K562 (cell line): ENCODE data around the gene PMVK. TPM values are rescaled to one million over a fixed set of nuclear protein-coding genes. Genes with fewer than 3 reads are reported as not detected.

Experiments used
- CCNT2 ChIP-seq: IDR thresholded peaks from 2 replicates; pipeline ENCODE4 v1.6.1; 2011; ENCODE audit warnings: borderline replicate concordance, low read depth, mild to moderate bottlenecking, moderate library complexity, mixed read lengths, low read length; ENCODE audit not compliant: insufficient read length; ENCODE audit errors: extremely low read depth
- EP300 ChIP-seq: IDR thresholded peaks from 2 replicates; pipeline ENCODE4 v1.6.1; 2012; ENCODE audit warnings: low read length, improper control_type of control experiment
- IRF2 ChIP-seq: sonication (generic); formaldehyde crosslinking; IDR thresholded peaks from 2 replicates; pipeline ENCODE4 v1.8.1; 2022; ENCODE audit warnings: mild to moderate bottlenecking, missing genetic modification reagents
- MECOM ChIP-seq: fragments of 250-450 bp; sonication (Bioruptor Pico); IDR thresholded peaks from 2 replicates; pipeline ENCODE4 v1.8.0; 2022; ENCODE audit warnings: inconsistent platforms
- NFRKB ChIP-seq: fragments of 450-650 bp; IDR thresholded peaks from 2 replicates; pipeline ENCODE4 v1.6.1; 2016; ENCODE audit warnings: low read depth
- PHTF2 ChIP-seq: fragments of 250-450 bp; sonication (Bioruptor Pico); IDR thresholded peaks from 2 replicates; pipeline ENCODE4 v1.5.0; 2021; ENCODE audit warnings: mild to moderate bottlenecking
- RBM17 ChIP-seq: fragments of 200-400 bp; formaldehyde crosslinking; IDR thresholded peaks from 2 replicates; pipeline ENCODE4 v1.6.1; 2017; ENCODE audit warnings: low read depth, mild to moderate bottlenecking, low read length, borderline replicate concordance
- SMAD2 ChIP-seq: fragments of 150-350 bp; IDR thresholded peaks from 2 replicates; pipeline ENCODE4 v1.6.1; 2014; ENCODE audit warnings: low read depth, mild to moderate bottlenecking, low read length
- TAF1 ChIP-seq: IDR thresholded peaks from 2 replicates; pipeline ENCODE4 v1.6.1; 2011; ENCODE audit warnings: mild to moderate bottlenecking, low read length, moderate library complexity; ENCODE audit not compliant: insufficient read depth, control insufficient read depth, severe bottlenecking; ENCODE audit errors: extremely low read depth
- TAL1 ChIP-seq: fragments of 450-650 bp; IDR thresholded peaks from 2 replicates; pipeline ENCODE4 v1.6.1; 2016; ENCODE audit warnings: mild to moderate bottlenecking
- TCF7 ChIP-seq: sonication (generic); IDR thresholded peaks from 2 replicates; pipeline ENCODE4 v1.6.1; 2016; ENCODE audit warnings: antibody characterized with exemption, borderline replicate concordance
- ZNF316 ChIP-seq: fragments of 450-650 bp; IDR thresholded peaks from 2 replicates; pipeline ENCODE4 v1.6.1; 2016
- ZNF780A ChIP-seq: fragments of 250-450 bp; sonication (Bioruptor Pico); IDR thresholded peaks from 2 replicates; pipeline ENCODE4 v1.5.0; 2021; ENCODE audit warnings: mild to moderate bottlenecking
- polyA plus RNA-seq, 8 experiments: library from polyadenylated mRNA; depleted of rRNA in 4 of 8; stranded (reverse) in 5 of 8; unstranded in 3 of 8; fragments of >200 nt; fragmentation: Nextera tagmentation in 2 of 8; fragmentation: Illumina TruSeq in 1 of 8; extraction: Ambion mirVana in 2 of 8; extraction: Trizol in 1 of 8; gene quantifications; 2 replicates each; pipeline versions ENCODE4 v1.2.1 to v1.2.3, GENCODE V29; 2011 to 2014; ENCODE audit warnings: inconsistent platforms in 1 of 8, missing spikeins in 1 of 8
- total RNA-seq, 7 experiments: library from RNA; depleted of rRNA in 6 of 7; stranded (reverse); fragments of >200 nt in 6 of 7; fragmentation: Illumina TruSeq in 2 of 7; extraction: Trizol in 2 of 7; gene quantifications; 2 replicates each; pipeline versions ENCODE4 v1.2.1 to v1.2.3, GENCODE V29; 2011 to 2021; ENCODE audit warnings: low replicate concordance in 1 of 7
- TF ChIP-seq, protein P1 (sequence below): sonication (generic); formaldehyde crosslinking; IDR thresholded peaks from 2 replicates; pipeline ENCODE4 v1.8.0; 2022; ENCODE audit warnings: missing genetic modification reagents, mild to moderate bottlenecking, moderate library complexity, borderline replicate concordance
- TF ChIP-seq, protein P2 (sequence below): fragments of 250-450 bp; sonication (Bioruptor Pico); IDR thresholded peaks from 2 replicates; pipeline ENCODE4 v1.4.0; 2020
- TF ChIP-seq, protein P3 (sequence below): IDR thresholded peaks from 2 replicates; pipeline ENCODE4 v1.6.1; 2016; ENCODE audit warnings: missing genetic modification characterization, missing compliant biosample characterization
- TF ChIP-seq, protein P4 (sequence below): fragments of 250-450 bp; sonication (Bioruptor Pico); IDR thresholded peaks from 2 replicates; pipeline ENCODE4 v1.8.0; 2022; ENCODE audit warnings: inconsistent platforms, mild to moderate bottlenecking, moderate library complexity, borderline replicate concordance
- TF ChIP-seq, protein P5 (sequence below): fragments of 450-650 bp; formaldehyde crosslinking; IDR thresholded peaks from 2 replicates; pipeline ENCODE4 v1.4.0; 2020; ENCODE audit warnings: mild to moderate bottlenecking, mixed read lengths
- TF ChIP-seq, protein P6 (sequence below): fragments of 450-650 bp; formaldehyde crosslinking; IDR thresholded peaks from 2 replicates; pipeline ENCODE4 v1.4.0; 2020; ENCODE audit warnings: mild to moderate bottlenecking

Gene PMVK
- total and polyA plus RNA-seq, 9 of the 15 experiments (the other 6 are each of a cell fraction or from before 2014, with no cell fraction given), result 1.1 to 15.3 (median 6.3) TPM

DNA sequence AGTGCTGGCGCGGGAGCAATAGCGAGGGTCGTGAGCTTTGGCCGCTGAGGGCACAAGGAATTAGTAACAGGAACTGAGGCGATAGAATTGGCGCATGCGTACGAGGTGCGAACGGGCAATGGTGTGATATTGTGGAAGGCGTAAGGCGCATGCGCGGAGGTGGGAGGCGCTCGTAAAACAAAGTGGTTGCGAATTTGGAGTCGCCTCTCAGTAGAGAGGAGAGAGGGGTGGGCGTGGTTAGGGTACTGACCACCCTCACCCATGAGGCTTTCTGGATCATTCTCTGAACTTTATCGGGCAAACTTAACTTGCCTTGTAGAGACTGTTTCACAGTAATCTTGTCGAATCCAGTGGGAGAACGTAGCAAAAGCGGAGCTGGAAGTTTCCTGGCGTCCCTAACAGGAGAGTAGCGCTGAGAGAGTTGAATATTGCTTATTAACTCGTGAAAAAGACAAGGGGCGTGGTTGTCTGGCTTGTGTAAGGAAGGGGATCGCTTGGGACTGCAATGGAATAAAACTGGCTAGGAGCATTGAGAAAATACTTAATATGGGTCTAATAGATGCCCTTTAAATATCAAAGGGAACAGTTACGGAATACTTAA, 38.4 kb upstream of the PMVK start (continued):
- TF ChIP-seq, protein P1, sequence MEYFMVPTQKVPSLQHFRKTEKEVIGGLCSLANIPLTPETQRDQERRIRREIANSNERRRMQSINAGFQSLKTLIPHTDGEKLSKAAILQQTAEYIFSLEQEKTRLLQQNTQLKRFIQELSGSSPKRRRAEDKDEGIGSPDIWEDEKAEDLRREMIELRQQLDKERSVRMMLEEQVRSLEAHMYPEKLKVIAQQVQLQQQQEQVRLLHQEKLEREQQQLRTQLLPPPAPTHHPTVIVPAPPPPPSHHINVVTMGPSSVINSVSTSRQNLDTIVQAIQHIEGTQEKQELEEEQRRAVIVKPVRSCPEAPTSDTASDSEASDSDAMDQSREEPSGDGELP (CRISPR knock-in tag), result peak; percentile 11; the same call in 1 of the 2 replicates
- TF ChIP-seq PHTF2 (CRISPR knock-in tag), result no peak
- no peak for TF ChIP-seq RBM17
- no peak for TF ChIP-seq IRF2 (CRISPR knock-in tag)
- no peak; the same call in 1 of the 2 replicates for TF ChIP-seq EP300
- TF ChIP-seq, protein P2, sequence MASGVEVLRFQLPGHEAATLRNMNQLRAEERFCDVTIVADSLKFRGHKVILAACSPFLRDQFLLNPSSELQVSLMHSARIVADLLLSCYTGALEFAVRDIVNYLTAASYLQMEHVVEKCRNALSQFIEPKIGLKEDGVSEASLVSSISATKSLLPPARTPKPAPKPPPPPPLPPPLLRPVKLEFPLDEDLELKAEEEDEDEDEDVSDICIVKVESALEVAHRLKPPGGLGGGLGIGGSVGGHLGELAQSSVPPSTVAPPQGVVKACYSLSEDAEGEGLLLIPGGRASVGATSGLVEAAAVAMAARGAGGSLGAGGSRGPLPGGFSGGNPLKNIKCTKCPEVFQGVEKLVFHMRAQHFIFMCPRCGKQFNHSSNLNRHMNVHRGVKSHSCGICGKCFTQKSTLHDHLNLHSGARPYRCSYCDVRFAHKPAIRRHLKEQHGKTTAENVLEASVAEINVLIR (CRISPR knock-in tag), result no peak
- TF ChIP-seq TCF7, result no peak
- TF ChIP-seq, protein P3, sequence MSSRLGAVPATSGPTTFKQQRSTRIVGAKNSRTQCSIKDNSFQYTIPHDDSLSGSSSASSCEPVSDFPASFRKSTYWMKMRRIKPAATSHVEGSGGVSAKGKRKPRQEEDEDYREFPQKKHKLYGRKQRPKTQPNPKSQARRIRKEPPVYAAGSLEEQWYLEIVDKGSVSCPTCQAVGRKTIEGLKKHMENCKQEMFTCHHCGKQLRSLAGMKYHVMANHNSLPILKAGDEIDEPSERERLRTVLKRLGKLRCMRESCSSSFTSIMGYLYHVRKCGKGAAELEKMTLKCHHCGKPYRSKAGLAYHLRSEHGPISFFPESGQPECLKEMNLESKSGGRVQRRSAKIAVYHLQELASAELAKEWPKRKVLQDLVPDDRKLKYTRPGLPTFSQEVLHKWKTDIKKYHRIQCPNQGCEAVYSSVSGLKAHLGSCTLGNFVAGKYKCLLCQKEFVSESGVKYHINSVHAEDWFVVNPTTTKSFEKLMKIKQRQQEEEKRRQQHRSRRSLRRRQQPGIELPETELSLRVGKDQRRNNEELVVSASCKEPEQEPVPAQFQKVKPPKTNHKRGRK (tag), result no peak
- TF ChIP-seq, protein P4, sequence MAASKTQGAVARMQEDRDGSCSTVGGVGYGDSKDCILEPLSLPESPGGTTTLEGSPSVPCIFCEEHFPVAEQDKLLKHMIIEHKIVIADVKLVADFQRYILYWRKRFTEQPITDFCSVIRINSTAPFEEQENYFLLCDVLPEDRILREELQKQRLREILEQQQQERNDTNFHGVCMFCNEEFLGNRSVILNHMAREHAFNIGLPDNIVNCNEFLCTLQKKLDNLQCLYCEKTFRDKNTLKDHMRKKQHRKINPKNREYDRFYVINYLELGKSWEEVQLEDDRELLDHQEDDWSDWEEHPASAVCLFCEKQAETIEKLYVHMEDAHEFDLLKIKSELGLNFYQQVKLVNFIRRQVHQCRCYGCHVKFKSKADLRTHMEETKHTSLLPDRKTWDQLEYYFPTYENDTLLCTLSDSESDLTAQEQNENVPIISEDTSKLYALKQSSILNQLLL, result no peak
- TF ChIP-seq NFRKB, result no peak; the same call in 1 of the 2 replicates
- TF ChIP-seq CCNT2, result no peak
- TF ChIP-seq MECOM, result no peak
- no peak for TF ChIP-seq ZNF316
- no peak for TF ChIP-seq TAL1
- TF ChIP-seq TAF1, result peak; percentile 72
- TF ChIP-seq, protein P5, sequence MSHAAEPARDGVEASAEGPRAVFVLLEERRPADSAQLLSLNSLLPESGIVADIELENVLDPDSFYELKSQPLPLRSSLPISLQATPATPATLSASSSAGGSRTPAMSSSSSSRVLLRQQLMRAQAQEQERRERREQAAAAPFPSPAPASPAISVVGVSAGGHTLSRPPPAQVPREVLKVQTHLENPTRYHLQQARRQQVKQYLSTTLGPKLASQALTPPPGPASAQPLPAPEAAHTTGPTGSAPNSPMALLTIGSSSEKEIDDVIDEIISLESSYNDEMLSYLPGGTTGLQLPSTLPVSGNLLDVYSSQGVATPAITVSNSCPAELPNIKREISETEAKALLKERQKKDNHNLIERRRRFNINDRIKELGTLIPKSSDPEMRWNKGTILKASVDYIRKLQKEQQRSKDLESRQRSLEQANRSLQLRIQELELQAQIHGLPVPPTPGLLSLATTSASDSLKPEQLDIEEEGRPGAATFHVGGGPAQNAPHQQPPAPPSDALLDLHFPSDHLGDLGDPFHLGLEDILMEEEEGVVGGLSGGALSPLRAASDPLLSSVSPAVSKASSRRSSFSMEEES (CRISPR knock-in tag), result no peak
- TF ChIP-seq, protein P6, sequence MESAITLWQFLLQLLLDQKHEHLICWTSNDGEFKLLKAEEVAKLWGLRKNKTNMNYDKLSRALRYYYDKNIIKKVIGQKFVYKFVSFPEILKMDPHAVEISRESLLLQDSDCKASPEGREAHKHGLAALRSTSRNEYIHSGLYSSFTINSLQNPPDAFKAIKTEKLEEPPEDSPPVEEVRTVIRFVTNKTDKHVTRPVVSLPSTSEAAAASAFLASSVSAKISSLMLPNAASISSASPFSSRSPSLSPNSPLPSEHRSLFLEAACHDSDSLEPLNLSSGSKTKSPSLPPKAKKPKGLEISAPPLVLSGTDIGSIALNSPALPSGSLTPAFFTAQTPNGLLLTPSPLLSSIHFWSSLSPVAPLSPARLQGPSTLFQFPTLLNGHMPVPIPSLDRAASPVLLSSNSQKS (CRISPR knock-in tag), result no peak
- no peak for TF ChIP-seq SMAD2
- TF ChIP-seq ZNF780A (CRISPR knock-in tag), result no peak
